ENCODE measurements around the gene SLC66A3.
A peak's percentile ranks its signal among the peaks of the same experiment; 100 is the strongest.
"Not testable (repeated sequence)": the region's sequence is repeated elsewhere in the genome, so short reads cannot be mapped to it uniquely, and the experiment has no call there.

Gene SLC66A3

GRCh38 chr2:11165046-11165445, 9.8 kb downstream of the SLC66A3 start:
- DNase-seq = not testable (repeated sequence)

GRCh38 chr2:11166476-11166875, 11.2 kb downstream of the SLC66A3 start:
- no peak for DNase-seq

GRCh38 chr2:11168488-11168887, 13.2 kb downstream of the SLC66A3 start:
- no peak for DNase-seq

GRCh38 chr2:11169333-11169732, 14.1 kb downstream of the SLC66A3 start:
- no peak for DNase-seq

GRCh38 chr2:11174222-11174621, 19.0 kb downstream of the SLC66A3 start:
- DNase-seq = no peak

GRCh38 chr2:11175293-11175795, 20.1 kb downstream of the SLC66A3 start:
- DNase-seq = no peak

- peak; percentile 7 for DNase-seq
These were observed 22.8 kb downstream of the SLC66A3 start for GRCh38 chr2:11177871-11178690.

- DNase-seq = no peak
These were observed 23.9 kb downstream of the SLC66A3 start for GRCh38 chr2:11179196-11179595.

- no peak for DNase-seq
These were observed 24.6 kb downstream of the SLC66A3 start for GRCh38 chr2:11179899-11180298.

- no peak for DNase-seq
These were observed 25.4 kb downstream of the SLC66A3 start for GRCh38 chr2:11180653-11181052.

- no peak for DNase-seq
These were observed 27.7 kb downstream of the SLC66A3 start for GRCh38 chr2:11182951-11183350.

- no peak for DNase-seq
These were observed 30.9 kb downstream of the SLC66A3 start for GRCh38 chr2:11186145-11186544.

GRCh38 chr2:11187083-11187619, 31.9 kb downstream of the SLC66A3 start:
- no peak for DNase-seq

- no peak for DNase-seq
These were observed 32.5 kb downstream of the SLC66A3 start for GRCh38 chr2:11187731-11188130.

- no peak for DNase-seq
These were observed 41.0 kb downstream of the SLC66A3 start for GRCh38 chr2:11196246-11196645.

- no peak for DNase-seq
These were observed 45.4 kb downstream of the SLC66A3 start for GRCh38 chr2:11200651-11201050.

GRCh38 chr2:11201969-11202368, 46.7 kb downstream of the SLC66A3 start:
- DNase-seq = no peak

GRCh38 chr2:11203480-11203879, 48.2 kb downstream of the SLC66A3 start:
- DNase-seq = no peak

- DNase-seq = no peak
These were observed 52.8 kb downstream of the SLC66A3 start for GRCh38 chr2:11208083-11208482.

GRCh38 chr2:11212645-11213044, 57.4 kb downstream of the SLC66A3 start:
- DNase-seq = no peak

GRCh38 chr2:11213090-11213638, 57.9 kb downstream of the SLC66A3 start:
- DNase-seq = no peak

GRCh38 chr2:11213975-11214374, 58.7 kb downstream of the SLC66A3 start:
- DNase-seq = no peak

- no peak for DNase-seq
These were observed 59.5 kb downstream of the SLC66A3 start for GRCh38 chr2:11214770-11215169.

- DNase-seq = no peak
These were observed 60.1 kb downstream of the SLC66A3 start for GRCh38 chr2:11215407-11215806.
